UCSD-AML1 (cell line): Measurements from ENCODE around the gene DAGLB.
"Not testable (repeated sequence)": the region's sequence is repeated elsewhere in the genome, so short reads cannot be mapped to it uniquely, and the experiment has no call there.

Source experiments
- DNase-seq: peaks from one replicate; lab custom pipeline; 2025; ENCODE audit not compliant: unreplicated experiment; lab: John Stamatoyannopoulos, UW

DAGLB gene

DNA sequence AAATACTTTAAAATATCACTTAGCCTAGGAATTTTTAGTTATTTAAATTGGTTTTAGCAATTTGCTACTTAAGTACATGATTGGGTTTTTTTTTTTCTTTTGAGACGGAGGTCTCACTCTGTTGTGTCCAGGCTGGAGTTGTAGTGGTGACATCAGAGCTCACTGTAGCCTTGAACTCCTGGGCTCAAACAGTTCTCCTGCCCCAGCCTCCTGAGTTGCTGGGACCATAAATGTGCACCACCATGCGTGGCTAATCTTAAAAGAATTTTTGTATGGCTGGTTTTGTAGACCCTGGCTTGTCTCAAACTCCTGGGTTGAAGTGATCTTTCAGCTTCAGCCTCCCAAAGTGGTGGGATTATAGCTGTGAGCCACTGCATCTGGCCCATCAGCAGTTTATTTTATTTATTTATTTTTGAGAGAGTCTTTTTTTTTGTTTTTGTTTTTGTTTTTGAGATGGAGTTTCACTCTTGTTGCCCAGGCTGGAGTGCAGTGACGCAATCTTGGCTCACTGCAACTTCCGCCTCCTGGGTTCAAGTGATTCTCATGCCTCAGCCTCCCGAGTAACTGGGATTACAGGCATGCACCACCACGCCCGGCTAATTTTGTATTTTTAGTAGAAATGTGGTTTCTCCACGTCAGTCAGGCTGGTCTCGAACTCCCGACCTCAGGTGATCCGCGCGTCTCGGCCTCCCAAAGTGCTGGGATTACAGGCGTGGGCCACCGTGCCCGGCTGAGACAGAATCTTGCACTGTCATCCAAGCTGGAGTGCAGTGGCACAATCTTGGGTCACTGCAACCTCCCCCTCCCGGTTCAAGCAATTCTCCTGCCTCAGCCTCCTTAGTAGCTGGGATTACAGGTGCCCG lies 47.3 kb downstream of the DAGLB start:
- DNase-seq, result not testable (repeated sequence)

DNA sequence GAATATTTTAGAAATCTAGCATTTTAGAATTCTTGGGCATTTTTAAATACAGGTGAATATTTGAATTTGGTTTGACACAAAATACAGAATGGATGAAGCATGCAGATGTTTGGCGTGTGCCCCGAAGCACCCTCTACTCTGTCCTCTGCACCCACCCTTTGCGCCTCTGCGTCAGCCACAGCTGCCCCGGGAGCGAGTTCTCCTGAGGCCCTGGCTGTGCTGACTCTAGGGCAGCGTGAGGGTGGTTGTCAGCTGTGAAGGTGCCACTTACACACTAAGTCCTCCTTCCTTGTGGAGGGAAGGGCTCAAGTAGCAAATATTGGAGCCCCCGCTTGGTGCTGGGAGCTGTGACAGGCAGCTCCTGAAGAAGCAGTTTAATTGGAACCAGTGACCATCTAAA lies 48.4 kb downstream of the DAGLB start:
- DNase-seq, result no peak

DNA sequence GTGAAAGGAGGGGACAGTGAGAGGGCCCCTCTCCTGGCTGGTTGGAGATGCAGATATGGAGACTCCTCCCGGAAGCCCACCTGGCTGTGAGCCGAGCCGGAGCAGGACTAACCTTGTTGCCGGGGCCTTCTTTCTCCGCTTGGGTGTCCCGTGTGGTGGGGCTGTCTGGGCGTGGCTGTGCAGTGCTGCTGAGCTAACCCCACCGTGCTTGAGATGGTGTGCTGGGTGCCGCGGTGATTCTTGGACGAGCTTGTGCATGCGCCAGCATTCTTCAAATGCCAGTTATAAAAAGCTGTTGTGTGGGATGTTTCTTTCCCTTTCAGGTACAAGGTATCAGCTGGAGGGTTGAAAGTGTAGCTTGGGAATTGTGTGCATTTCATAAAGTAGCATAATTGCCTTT lies 48.8 kb downstream of the DAGLB start:
- DNase-seq, result no peak

- DNase-seq, result not testable (repeated sequence)
Observed at GRCh38 chr7:6397759-6398495, 49.8 kb downstream of the DAGLB start.

DNA sequence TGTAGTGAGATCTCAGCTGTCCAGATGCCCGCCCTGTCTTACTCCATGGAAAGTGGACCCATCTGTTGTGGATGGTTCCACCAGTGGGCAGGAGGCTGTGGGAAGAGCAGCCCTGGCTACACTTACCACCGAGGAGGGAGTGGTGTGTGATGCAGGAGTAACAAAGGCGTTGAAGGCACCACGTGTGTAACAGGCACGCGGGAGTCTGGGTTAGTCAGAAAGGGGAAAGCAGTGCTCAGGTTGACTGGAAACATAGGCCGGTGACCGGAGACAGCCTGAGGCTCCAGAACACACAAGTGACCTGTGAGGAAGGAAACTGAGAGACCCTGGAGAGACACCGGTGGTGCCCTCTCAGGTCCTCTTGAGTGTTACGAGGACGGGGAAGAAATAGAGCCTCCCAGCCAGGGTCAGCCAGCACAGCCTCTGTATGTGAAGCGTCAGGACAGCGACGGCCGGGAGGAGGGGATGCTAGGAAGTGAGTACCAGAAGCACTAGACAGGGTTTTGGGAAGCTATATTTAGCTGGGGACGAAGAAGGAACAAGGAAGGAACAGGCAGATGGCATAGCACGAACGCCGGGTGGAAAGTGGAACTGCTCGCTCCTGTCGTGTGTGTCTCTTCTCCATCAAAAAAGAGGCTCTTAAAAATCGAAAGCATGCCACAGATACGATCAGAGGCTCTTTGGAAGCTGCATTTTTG lies 51.7 kb downstream of the DAGLB start:
- peak; percentile 17 for DNase-seq

DNA sequence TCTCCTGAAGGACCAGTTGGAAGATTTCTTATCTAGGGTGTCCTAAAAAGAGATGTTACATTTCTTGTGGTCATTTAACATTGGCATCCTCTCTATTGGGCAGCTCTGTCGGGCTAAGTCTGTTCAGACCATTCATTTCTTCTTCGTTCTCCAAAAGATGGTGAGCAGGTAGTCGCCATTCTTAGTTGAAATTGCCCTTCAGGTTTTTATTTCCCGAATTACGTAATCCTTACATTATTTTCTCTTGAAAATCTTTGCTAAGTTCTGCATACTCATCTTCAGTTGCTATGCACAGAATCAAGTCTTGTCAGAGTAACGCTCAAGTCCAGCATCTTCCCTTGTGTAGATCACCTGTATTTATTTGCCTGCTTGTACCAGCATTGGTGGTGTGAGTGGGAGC lies 53.6 kb downstream of the DAGLB start:
- no peak for DNase-seq

DNA sequence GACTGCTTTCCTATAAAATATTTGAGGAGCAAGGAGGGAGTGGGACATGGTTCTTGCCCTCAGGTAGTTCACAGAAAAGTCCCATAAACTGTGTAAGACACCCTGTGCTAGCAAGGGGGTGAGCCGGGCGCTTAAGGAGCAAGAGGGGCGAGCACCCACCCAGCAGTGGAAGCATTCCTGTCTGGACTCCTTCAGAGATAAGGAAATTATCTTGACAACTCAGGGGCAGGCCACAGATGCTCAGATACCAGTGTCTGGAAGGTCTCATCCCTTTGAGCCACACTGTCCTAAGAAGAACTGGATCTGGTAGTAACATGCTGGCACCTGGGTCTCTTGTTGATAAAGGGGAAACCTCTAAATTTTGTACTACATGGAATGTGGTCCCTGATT lies 54.1 kb downstream of the DAGLB start:
- no peak for DNase-seq

GRCh38 chr7:6392712-6393666 lies 54.8 kb downstream of the DAGLB start:
- DNase-seq, result no peak

GRCh38 chr7:6389728-6390127 lies 58.0 kb downstream of the DAGLB start:
- no peak for DNase-seq

- no peak for DNase-seq
Observed at GRCh38 chr7:6387734-6388294, 59.9 kb downstream of the DAGLB start.

- DNase-seq, result no peak
Observed at GRCh38 chr7:6386779-6387178, 61.0 kb downstream of the DAGLB start.

DNA sequence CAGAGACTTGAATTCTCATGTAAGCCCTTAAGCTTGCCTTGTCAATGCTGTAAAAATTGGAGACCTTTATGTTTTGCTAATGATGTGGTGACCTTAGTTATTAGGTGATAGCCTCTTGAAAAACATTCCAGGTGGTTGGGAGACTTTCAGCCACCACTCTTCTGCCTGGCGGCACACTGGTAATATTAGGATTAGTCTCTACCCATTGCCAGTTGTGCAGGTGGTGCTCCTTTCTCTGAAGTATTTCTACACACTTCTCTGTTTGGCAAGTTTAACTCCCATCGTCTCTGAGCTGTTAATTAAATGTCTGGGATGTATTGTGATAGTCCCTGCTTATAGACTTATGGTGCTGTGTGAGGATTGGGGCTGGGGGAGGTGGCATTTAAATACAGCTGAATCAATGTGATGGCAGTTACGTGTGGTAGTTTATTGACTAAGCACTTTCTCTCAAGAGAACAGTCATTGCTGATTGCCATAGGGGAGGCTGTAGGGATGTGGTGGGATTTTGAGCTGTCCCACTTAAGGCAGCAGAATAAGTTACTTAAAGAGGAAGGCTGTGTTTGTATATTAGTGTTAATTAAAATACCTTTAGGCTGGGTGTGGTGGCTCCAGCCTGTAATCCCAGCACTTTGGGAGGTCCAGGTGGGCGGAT lies 61.7 kb downstream of the DAGLB start:
- DNase-seq, result no peak

- DNase-seq, result no peak
Observed at GRCh38 chr7:6385110-6385781, 62.5 kb downstream of the DAGLB start.

- no peak for DNase-seq
Observed at GRCh38 chr7:6384327-6384726, 63.4 kb downstream of the DAGLB start.

GRCh38 chr7:6382817-6383216 lies 64.9 kb downstream of the DAGLB start:
- DNase-seq, result no peak

DNA sequence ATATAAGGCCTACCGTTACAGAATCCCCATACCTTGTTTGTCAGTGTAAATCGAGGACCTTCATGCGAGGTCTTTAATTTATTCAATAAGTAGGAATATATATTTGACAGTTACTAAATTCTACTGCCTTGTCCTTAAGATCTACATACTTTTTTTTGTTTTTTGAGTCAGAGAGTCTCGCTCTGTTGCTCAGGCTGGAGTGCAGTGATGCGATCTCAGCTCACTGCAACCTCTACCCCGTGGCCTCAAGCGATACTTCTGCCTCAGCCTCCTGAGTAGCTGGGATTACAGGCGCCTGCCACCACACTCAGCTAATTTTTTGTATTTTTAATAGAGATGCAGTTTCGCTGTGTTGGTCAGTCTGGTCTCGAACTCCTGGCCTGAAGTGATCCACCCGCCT lies 65.9 kb downstream of the DAGLB start:
- DNase-seq, result not testable (repeated sequence)

DNA sequence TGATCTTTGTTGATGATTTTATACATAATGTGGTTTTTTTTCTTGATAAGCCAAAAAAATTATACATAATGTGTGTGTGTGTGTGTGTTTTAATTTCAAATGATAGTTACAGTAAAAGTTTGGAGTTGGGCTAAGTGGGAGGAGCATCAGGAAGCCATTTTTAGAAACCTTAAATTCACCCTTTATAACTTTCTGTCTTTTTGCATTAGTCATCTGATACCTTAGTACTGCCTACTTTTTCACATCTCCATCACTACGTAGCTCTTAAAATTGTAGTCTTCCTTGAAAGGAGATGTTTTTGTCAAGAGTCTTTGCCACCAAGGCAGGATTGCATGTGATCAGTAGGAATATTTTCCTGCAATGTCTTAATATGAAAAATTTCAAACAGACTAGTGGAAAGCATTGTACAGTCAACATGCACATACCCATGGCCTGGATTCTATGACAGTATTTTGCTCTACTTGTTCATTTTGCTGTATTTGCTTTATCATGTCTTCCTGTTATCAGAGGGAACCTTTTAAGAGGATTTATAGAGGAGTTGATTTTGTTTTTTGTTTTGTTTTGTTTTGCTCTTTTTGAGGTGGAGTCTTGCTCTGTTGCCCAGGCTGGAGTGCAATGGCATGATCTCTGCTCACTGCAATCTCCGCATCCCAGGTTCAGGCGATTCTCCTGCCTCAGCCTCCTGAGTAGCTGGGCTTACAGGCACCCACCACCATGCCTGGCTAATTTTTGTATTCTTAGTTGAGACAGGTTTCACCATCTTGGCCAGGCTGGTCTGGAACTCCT lies 67.3 kb downstream of the DAGLB start:
- no peak for DNase-seq

- DNase-seq, result no peak
Observed at GRCh38 chr7:6379886-6380285, 67.9 kb downstream of the DAGLB start.
